Hematopoietic multipotent progenitor cell treated with erythropoietin and hydrocortisone succinate and interleukin-3 and kit ligand, for 6 days (in vitro differentiated cells): ENCODE data around the gene ZNF578.
"Not testable (repeated sequence)": the region's sequence is repeated elsewhere in the genome, so short reads cannot be mapped to it uniquely, and the experiment has no call there.

Source experiments
- DNase-seq: peaks from one replicate; pipeline ENCODE4 v3.0.0-alpha.2; 2015

The ZNF578 gene

GRCh38 chr19:52518646-52519045 lies 65.3 kb downstream of the ZNF578 start:
- DNase-seq: no peak

- DNase-seq: not testable (repeated sequence)
These were observed 65.8 kb downstream of the ZNF578 start for GRCh38 chr19:52519175-52519574.

- DNase-seq: no peak
These were observed 66.7 kb downstream of the ZNF578 start for GRCh38 chr19:52520013-52520412.

GRCh38 chr19:52522551-52522950 lies 69.2 kb downstream of the ZNF578 start:
- DNase-seq: no peak

- DNase-seq: no peak
These were observed 70.7 kb downstream of the ZNF578 start for GRCh38 chr19:52524086-52524485.

GRCh38 chr19:52527134-52527955 lies 74.0 kb downstream of the ZNF578 start, which contains the start of gene ZNF808:
TSS of gene ZNF808 (plus strand) at chr19:52527668. CDS start at chr19:52543285, 15,617 bp downstream.
- DNase-seq: peak; percentile 96

- peak; percentile 4 for DNase-seq
These were observed 74.6 kb downstream of the ZNF578 start for GRCh38 chr19:52527956-52528351.

- no peak for DNase-seq
These were observed 79.1 kb downstream of the ZNF578 start for GRCh38 chr19:52532480-52532879.

- DNase-seq: no peak
These were observed 80.5 kb downstream of the ZNF578 start for GRCh38 chr19:52533901-52534300.

- not testable (repeated sequence) for DNase-seq
These were observed 82.0 kb downstream of the ZNF578 start for GRCh38 chr19:52535385-52535770.

- peak; percentile 96 for DNase-seq
These were observed 82.6 kb downstream of the ZNF578 start for GRCh38 chr19:52535771-52536447.

GRCh38 chr19:52536448-52536800 lies 83.1 kb downstream of the ZNF578 start:
- DNase-seq: peak; percentile 65

GRCh38 chr19:52538815-52539214 lies 85.5 kb downstream of the ZNF578 start:
- DNase-seq: not testable (repeated sequence)

- not testable (repeated sequence) for DNase-seq
These were observed 87.8 kb downstream of the ZNF578 start for GRCh38 chr19:52541176-52541575.

GRCh38 chr19:52541608-52542007 lies 88.3 kb downstream of the ZNF578 start:
- no peak for DNase-seq

- not testable (repeated sequence) for DNase-seq
These were observed 89.2 kb downstream of the ZNF578 start for GRCh38 chr19:52542541-52542940.

GRCh38 chr19:52542984-52543664 lies 89.8 kb downstream of the ZNF578 start:
- no peak for DNase-seq

- DNase-seq: no peak
These were observed 101.0 kb downstream of the ZNF578 start for GRCh38 chr19:52554216-52554971.

GRCh38 chr19:52557231-52557995 lies 104.1 kb downstream of the ZNF578 start:
- DNase-seq: no peak

- not testable (repeated sequence) for DNase-seq
These were observed 105.5 kb downstream of the ZNF578 start for GRCh38 chr19:52558732-52559445.

- not testable (repeated sequence) for DNase-seq
These were observed 108.3 kb downstream of the ZNF578 start for GRCh38 chr19:52561611-52562010.
